Liver (tissue), 9 donors: ENCODE data around the gene SHF. TPM values are rescaled to one million over a fixed set of nuclear protein-coding genes. Genes with fewer than 3 reads are reported as not detected.

Experiments used
- DNase-seq: peaks from one replicate; pipeline ENCODE4 v3.0.0-alpha.2; 2017; ENCODE audit warnings: low spot score
- H3K27ac ChIP-seq, 2 donors: one replicate each; pipeline ENCODE4 v1.7.0; 2013; ENCODE audit warnings: inconsistent platforms in 2 of 2, low read length in 2 of 2, control low read depth in 1 of 2, low read depth in 1 of 2, mild to moderate bottlenecking in 1 of 2
- H3K27me3 ChIP-seq, 4 donors: one replicate each; pipeline versions ENCODE4 v1.6.1 to v1.7.0; 2013; ENCODE audit warnings: low read length in 3 of 4, inconsistent platforms in 1 of 4, mild to moderate bottlenecking in 1 of 4, moderate library complexity in 1 of 4; ENCODE audit not compliant: control insufficient read depth in 4 of 4, insufficient read depth in 4 of 4
- H3K36me3 ChIP-seq, 4 donors: one replicate each; pipeline versions ENCODE4 v1.6.1 to v1.7.0; 2013; ENCODE audit warnings: low read length in 3 of 4, mild to moderate bottlenecking in 3 of 4, low read depth in 1 of 4, moderate library complexity in 1 of 4; ENCODE audit not compliant: control insufficient read depth in 4 of 4, insufficient read depth in 3 of 4
- H3K4me1 ChIP-seq, 4 donors: one replicate each; pipeline versions ENCODE4 v1.6.1 to v1.7.0; 2013; ENCODE audit warnings: low read length in 3 of 4, mild to moderate bottlenecking in 3 of 4, moderate library complexity in 1 of 4; ENCODE audit not compliant: control insufficient read depth in 4 of 4, insufficient read depth in 4 of 4
- H3K4me3 ChIP-seq, 3 donors: one replicate each; pipeline versions ENCODE4 v1.6.1 to v1.7.0; 2013; ENCODE audit warnings: low read length in 3 of 3, control low read depth in 1 of 3, low read depth in 1 of 3, mild to moderate bottlenecking in 1 of 3
- H3K9ac ChIP-seq, 2 donors: one replicate each; pipeline ENCODE4 v1.7.0; 2013; ENCODE audit warnings: low read length in 2 of 2, mild to moderate bottlenecking in 2 of 2, moderate library complexity in 2 of 2, control low read depth in 1 of 2, low read depth in 1 of 2
- H3K9me3 ChIP-seq, 4 donors: one replicate each; pipeline versions ENCODE4 v1.6.1 to v1.7.0; 2013; ENCODE audit warnings: low read length in 3 of 4; ENCODE audit not compliant: control insufficient read depth in 4 of 4
- EGR1 ChIP-seq, 2 donors: IDR thresholded peaks; 2 replicates each; pipeline ENCODE4 v1.6.1; 2016 to 2018; ENCODE audit warnings: antibody characterized with exemption in 2 of 2, low read depth in 2 of 2
- FOXA1 ChIP-seq: IDR thresholded peaks from 2 replicates; pipeline ENCODE4 v1.6.1; 2016; ENCODE audit warnings: antibody characterized with exemption
- FOXA2 ChIP-seq: IDR thresholded peaks from 2 replicates; pipeline ENCODE4 v1.6.1; 2016; ENCODE audit warnings: antibody characterized with exemption
- GABPA ChIP-seq, 2 donors: IDR thresholded peaks in 1 of 2; conservative IDR thresholded peaks in 1 of 2; 2 replicates each; pipeline ENCODE4 v1.6.1; 2016; ENCODE audit warnings: antibody characterized with exemption in 2 of 2, mild to moderate bottlenecking in 1 of 2, moderate library complexity in 1 of 2
- HNF4A ChIP-seq, 2 donors: conservative IDR thresholded peaks; 2 replicates each; pipeline ENCODE4 v1.6.1; 2016; ENCODE audit warnings: antibody characterized with exemption in 2 of 2, mild to moderate bottlenecking in 2 of 2
- HNF4G ChIP-seq: IDR thresholded peaks from 2 replicates; pipeline ENCODE4 v1.6.1; 2016; ENCODE audit warnings: antibody characterized with exemption
- JUND ChIP-seq, 2 donors: IDR thresholded peaks; 2 replicates each; pipeline ENCODE4 v1.6.1; 2016; ENCODE audit warnings: antibody characterized with exemption in 2 of 2
- NR2F2 ChIP-seq: IDR thresholded peaks from 2 replicates; pipeline ENCODE4 v1.6.1; 2016; ENCODE audit warnings: antibody characterized with exemption
- RAD21 ChIP-seq, 2 donors: IDR thresholded peaks; 2 replicates each; pipeline ENCODE4 v1.6.1; 2016; ENCODE audit warnings: antibody characterized with exemption in 2 of 2, mild to moderate bottlenecking in 2 of 2
- RXRA ChIP-seq, 2 donors: IDR thresholded peaks; 2 replicates each; pipeline ENCODE4 v1.6.1; 2017 to 2018; ENCODE audit warnings: antibody characterized with exemption in 2 of 2, mild to moderate bottlenecking in 1 of 2
- SP1 ChIP-seq: IDR thresholded peaks from 2 replicates; pipeline ENCODE4 v1.6.1; 2018; ENCODE audit warnings: antibody characterized with exemption, mild to moderate bottlenecking
- TAF1 ChIP-seq: conservative IDR thresholded peaks from 2 replicates; pipeline ENCODE4 v1.6.1; 2016; ENCODE audit warnings: antibody characterized with exemption, mild to moderate bottlenecking
- WGBS: extraction: QIAGEN DNeasy Blood & Tissue Kit; methylation state at CpG from one replicate; pipeline ENCODE4 v1.1.7; 2013; 5-methylcytosine and 5-hydroxymethylcytosine counted together
- polyA plus RNA-seq, 2 donors: library from polyadenylated mRNA; stranded (reverse) in 1 of 2; unstranded in 1 of 2; fragments of 200-250 nt in 1 of 2; fragments of >200 nt in 1 of 2; fragmentation: Nextera tagmentation in 1 of 2; extraction: Ambion mirVana in 1 of 2; gene quantifications; one replicate each; pipeline versions ENCODE4 v1.2.1 to v1.2.3, GENCODE V29; 2013 to 2015
- total RNA-seq, 2 donors: library from RNA; depleted of rRNA; stranded (reverse); fragments of >200 nt; gene quantifications; one replicate each; pipeline ENCODE4 v1.2.3, GENCODE V29; 2014
- TF ChIP-seq, protein P1 (sequence below): IDR thresholded peaks from 2 replicates; pipeline ENCODE4 v1.6.1; 2016; ENCODE audit warnings: antibody characterized with exemption
- TF ChIP-seq, protein P2 (sequence below): IDR thresholded peaks from 2 replicates; pipeline ENCODE4 v1.6.1; 2016; ENCODE audit warnings: antibody characterized with exemption
- TF ChIP-seq, protein P3 (sequence below): IDR thresholded peaks from 2 replicates; pipeline ENCODE4 v1.6.1; 2016; ENCODE audit warnings: antibody characterized with exemption
- TF ChIP-seq, protein P4 (sequence below): IDR thresholded peaks from 2 replicates; pipeline ENCODE4 v1.6.1; 2016; ENCODE audit warnings: antibody characterized with exemption, mild to moderate bottlenecking
- TF ChIP-seq, protein P5 (sequence below): fragments of 150-350 bp; IDR thresholded peaks from 2 replicates; pipeline ENCODE4 v1.5.1; 2017; ENCODE audit warnings: improper control_type of control experiment, low read depth, low read length; ENCODE audit not compliant: missing input control
- donor health status: healthy.
- donor health status: healthy.
- donor health status: healthy.
- donor health status: healthy.
- donor health status: healthy.

The SHF gene
- total and polyA plus RNA-seq, 4 donors, result 4.7 to 15.7 (median 10.1) TPM

DNA sequence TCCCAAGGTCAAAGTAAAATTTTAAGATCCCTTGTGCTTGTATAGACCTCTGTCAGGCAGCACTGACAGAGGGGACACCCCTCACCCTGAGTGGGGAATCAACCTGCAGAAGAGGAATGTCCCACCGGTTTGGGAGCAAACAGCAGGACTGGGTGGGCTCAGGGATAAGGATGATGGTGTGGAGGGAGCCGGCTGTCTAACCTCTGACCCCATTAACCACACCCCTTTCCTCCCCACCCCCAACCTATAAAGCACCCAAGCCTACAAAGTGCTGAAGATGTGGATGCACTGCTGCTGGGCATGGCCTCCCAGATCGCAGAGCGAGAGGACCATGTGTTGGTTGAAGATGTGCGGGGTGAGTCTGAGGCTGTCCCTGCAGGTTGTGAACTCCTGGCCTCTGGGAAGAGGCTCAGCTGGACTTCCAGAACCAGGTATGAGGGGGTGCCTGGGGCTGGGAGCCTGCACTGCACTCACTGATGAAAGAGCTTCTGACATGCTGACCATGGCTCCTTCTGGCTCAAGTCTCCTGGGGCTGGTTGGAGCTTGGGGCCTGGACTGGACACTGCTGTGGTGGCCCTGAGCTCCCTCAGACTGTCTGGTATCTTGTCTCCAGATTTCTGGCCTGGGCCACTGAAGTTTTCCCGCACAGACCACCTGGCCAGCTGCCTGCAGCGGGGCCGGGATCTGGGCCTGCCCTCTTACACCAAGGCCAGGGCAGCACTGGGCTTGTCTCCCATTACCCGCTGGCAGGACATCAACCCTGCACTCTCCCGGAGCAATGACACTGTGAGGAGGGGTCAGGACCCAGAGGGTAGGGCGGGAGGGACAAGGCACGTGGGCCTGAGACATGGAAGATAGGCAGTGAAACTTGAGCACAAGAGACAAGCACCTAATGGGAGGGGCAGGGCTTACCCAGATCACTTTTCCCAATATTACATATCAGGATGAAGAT is 48.7 kb downstream of the SHF start:
- WGBS, result 57% methylated on average over 12 of the region's 12 CpGs
- Histone ChIP-seq H3K9me3 (no peaks in the 10 kb centered on the region), H3K36me3 (no peaks in the 10 kb centered on the region), H3K4me1 (peaks cover 0 to 9% (median 7%) of the 10 kb centered on the region in 4 donors), H3K4me3 (no peak overlapping the region), H3K27ac (no peak overlapping the region), H3K9ac (no peak overlapping the region), H3K27me3 (peaks cover 0 to 3% (median 1%) of the 10 kb centered on the region in 4 donors)
- DNase-seq, result no peak
- TF ChIP-seq JUND (IDR thresholded peaks at IDR 0.05) (no peak), SP1 (no peak), HNF4G (no peak), RXRA (IDR thresholded peaks at IDR 0.05) (peak; percentile 56 to 73), HNF4A (conservative IDR thresholded peaks at IDR 0.05) (no peak), RAD21 (IDR thresholded peaks at IDR 0.05) (no peak), NR2F2 (no peak), EGR1 (IDR thresholded peaks at IDR 0.05; ENCODE audit: low read depth in 2 of 2) (no peak)
- TF ChIP-seq, protein P1, sequence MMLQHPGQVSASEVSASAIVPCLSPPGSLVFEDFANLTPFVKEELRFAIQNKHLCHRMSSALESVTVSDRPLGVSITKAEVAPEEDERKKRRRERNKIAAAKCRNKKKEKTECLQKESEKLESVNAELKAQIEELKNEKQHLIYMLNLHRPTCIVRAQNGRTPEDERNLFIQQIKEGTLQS, result no peak

DNA sequence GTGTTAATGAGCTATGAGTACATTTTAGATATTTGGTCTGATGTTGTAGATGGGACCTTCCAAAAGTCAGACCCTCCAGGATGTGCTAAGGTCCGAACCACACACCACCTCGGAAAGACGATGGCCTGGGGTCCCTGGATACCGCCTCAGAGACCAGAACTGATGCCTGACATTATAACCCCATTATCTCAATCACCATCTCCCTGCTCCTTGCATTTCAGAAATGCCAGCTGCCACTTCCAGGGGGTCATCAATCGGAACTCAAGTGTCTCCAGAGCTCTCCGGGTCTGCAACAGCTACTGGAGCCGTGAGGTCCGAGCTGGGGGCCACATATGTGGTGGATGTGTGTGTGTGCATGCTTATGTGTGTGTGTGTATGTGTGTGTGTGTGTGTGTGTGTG is 50.1 kb downstream of the SHF start:
- no peak for TF ChIP-seq HNF4A (conservative IDR thresholded peaks at IDR 0.05)
- TF ChIP-seq, protein P2, sequence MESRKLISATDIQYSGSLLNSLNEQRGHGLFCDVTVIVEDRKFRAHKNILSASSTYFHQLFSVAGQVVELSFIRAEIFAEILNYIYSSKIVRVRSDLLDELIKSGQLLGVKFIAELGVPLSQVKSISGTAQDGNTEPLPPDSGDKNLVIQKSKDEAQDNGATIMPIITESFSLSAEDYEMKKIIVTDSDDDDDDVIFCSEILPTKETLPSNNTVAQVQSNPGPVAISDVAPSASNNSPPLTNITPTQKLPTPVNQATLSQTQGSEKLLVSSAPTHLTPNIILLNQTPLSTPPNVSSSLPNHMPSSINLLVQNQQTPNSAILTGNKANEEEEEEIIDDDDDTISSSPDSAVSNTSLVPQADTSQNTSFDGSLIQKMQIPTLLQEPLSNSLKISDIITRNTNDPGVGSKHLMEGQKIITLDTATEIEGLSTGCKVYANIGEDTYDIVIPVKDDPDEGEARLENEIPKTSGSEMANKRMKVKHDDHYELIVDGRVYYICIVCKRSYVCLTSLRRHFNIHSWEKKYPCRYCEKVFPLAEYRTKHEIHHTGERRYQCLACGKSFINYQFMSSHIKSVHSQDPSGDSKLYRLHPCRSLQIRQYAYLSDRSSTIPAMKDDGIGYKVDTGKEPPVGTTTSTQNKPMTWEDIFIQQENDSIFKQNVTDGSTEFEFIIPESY, result no peak
- TF ChIP-seq RXRA (IDR thresholded peaks at IDR 0.05), result no peak
- no peak for TF ChIP-seq GABPA (IDR thresholded peaks at IDR 0.05 in 1 of 2, conservative IDR thresholded peaks at IDR 0.05 in 1 of 2)
- no peak for TF ChIP-seq NR2F2
- no peak for TF ChIP-seq TAF1
- TF ChIP-seq, protein P3, sequence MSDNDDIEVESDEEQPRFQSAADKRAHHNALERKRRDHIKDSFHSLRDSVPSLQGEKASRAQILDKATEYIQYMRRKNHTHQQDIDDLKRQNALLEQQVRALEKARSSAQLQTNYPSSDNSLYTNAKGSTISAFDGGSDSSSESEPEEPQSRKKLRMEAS, result no peak
- TF ChIP-seq, protein P4, sequence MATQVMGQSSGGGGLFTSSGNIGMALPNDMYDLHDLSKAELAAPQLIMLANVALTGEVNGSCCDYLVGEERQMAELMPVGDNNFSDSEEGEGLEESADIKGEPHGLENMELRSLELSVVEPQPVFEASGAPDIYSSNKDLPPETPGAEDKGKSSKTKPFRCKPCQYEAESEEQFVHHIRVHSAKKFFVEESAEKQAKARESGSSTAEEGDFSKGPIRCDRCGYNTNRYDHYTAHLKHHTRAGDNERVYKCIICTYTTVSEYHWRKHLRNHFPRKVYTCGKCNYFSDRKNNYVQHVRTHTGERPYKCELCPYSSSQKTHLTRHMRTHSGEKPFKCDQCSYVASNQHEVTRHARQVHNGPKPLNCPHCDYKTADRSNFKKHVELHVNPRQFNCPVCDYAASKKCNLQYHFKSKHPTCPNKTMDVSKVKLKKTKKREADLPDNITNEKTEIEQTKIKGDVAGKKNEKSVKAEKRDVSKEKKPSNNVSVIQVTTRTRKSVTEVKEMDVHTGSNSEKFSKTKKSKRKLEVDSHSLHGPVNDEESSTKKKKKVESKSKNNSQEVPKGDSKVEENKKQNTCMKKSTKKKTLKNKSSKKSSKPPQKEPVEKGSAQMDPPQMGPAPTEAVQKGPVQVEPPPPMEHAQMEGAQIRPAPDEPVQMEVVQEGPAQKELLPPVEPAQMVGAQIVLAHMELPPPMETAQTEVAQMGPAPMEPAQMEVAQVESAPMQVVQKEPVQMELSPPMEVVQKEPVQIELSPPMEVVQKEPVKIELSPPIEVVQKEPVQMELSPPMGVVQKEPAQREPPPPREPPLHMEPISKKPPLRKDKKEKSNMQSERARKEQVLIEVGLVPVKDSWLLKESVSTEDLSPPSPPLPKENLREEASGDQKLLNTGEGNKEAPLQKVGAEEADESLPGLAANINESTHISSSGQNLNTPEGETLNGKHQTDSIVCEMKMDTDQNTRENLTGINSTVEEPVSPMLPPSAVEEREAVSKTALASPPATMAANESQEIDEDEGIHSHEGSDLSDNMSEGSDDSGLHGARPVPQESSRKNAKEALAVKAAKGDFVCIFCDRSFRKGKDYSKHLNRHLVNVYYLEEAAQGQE, result no peak
- TF ChIP-seq, protein P1, result no peak
- TF ChIP-seq, protein P5, sequence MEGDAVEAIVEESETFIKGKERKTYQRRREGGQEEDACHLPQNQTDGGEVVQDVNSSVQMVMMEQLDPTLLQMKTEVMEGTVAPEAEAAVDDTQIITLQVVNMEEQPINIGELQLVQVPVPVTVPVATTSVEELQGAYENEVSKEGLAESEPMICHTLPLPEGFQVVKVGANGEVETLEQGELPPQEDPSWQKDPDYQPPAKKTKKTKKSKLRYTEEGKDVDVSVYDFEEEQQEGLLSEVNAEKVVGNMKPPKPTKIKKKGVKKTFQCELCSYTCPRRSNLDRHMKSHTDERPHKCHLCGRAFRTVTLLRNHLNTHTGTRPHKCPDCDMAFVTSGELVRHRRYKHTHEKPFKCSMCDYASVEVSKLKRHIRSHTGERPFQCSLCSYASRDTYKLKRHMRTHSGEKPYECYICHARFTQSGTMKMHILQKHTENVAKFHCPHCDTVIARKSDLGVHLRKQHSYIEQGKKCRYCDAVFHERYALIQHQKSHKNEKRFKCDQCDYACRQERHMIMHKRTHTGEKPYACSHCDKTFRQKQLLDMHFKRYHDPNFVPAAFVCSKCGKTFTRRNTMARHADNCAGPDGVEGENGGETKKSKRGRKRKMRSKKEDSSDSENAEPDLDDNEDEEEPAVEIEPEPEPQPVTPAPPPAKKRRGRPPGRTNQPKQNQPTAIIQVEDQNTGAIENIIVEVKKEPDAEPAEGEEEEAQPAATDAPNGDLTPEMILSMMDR, result no peak
- no peak for TF ChIP-seq FOXA1
- no peak for TF ChIP-seq HNF4G
- TF ChIP-seq EGR1 (IDR thresholded peaks at IDR 0.05; ENCODE audit: low read depth in 2 of 2), result no peak
- TF ChIP-seq JUND (IDR thresholded peaks at IDR 0.05), result no peak
- TF ChIP-seq FOXA2, result no peak
- TF ChIP-seq RAD21 (IDR thresholded peaks at IDR 0.05), result no peak
- no peak for TF ChIP-seq SP1
- Histone ChIP-seq H3K4me1 (peaks cover 0 to 9% (median 7%) of the 10 kb centered on the region in 4 donors), H3K9ac (no peak overlapping the region), H3K27me3 (peaks cover 0 to 3% (median 2%) of the 10 kb centered on the region in 4 donors), H3K27ac (no peak overlapping the region), H3K36me3 (no peaks in the 10 kb centered on the region), H3K4me3 (no peak overlapping the region), H3K9me3 (no peaks in the 10 kb centered on the region)
- 89% methylated on average over 8 of the region's 8 CpGs for whole genome bisulfite sequencing
- no peak for DNase-seq
